MM.1S (cell line): ENCODE data around the gene ING5.

Experiments
- DNase-seq: peaks from one replicate; pipeline ENCODE4 v3.0.0-alpha.2; 2015
- H2AFZ ChIP-seq: fragments of 300-600 bp; sonication (generic); 2 replicates; pipeline ENCODE4 v1.6.0; 2016; ENCODE audit warnings: antibody characterized with exemption, low read length
- H3F3A ChIP-seq: fragments of 300-600 bp; sonication (generic); 2 replicates; pipeline ENCODE4 v1.6.1; 2016; ENCODE audit warnings: mild to moderate bottlenecking, antibody characterized with exemption, low read length, moderate library complexity, mixed read lengths; ENCODE audit not compliant: insufficient read depth
- H3K27ac ChIP-seq: fragments of 300-600 bp; sonication (generic); 2 replicates; pipeline ENCODE4 v1.5.1; 2016; ENCODE audit warnings: mild to moderate bottlenecking, low read length
- H3K27me3 ChIP-seq: fragments of 300-600 bp; sonication (generic); replicated peaks from 2 replicates; pipeline ENCODE4 v1.6.0; 2016; ENCODE audit warnings: low read length; ENCODE audit not compliant: insufficient read depth
- H3K36me3 ChIP-seq: fragments of 300-600 bp; sonication (generic); replicated peaks from 2 replicates; pipeline ENCODE4 v1.6.1; 2016; ENCODE audit warnings: mild to moderate bottlenecking, low read length, mixed read lengths; ENCODE audit not compliant: insufficient read depth
- H3K4me1 ChIP-seq: fragments of 300-600 bp; sonication (generic); 2 replicates; pipeline ENCODE4 v1.6.1; 2016; ENCODE audit warnings: low read length, mixed read lengths
- H3K4me2 ChIP-seq: fragments of 300-600 bp; sonication (generic); 2 replicates; pipeline ENCODE4 v1.6.0; 2016; ENCODE audit warnings: low read depth, low read length
- H3K4me3 ChIP-seq: fragments of 300-600 bp; sonication (generic); 2 replicates; pipeline ENCODE4 v1.5.1; 2016; ENCODE audit warnings: low read length, mixed read lengths
- H3K79me2 ChIP-seq: fragments of 300-600 bp; sonication (generic); 2 replicates; pipeline ENCODE4 v1.6.1; 2016; ENCODE audit warnings: mixed run types, low read length, mixed read lengths
- H3K9ac ChIP-seq: fragments of 300-600 bp; sonication (generic); 2 replicates; pipeline ENCODE4 v1.6.1; 2016; ENCODE audit warnings: low read length, mixed read lengths
- H3K9me2 ChIP-seq: fragments of 300-600 bp; sonication (generic); replicated peaks from 2 replicates; pipeline ENCODE4 v1.6.1; 2016; ENCODE audit warnings: mild to moderate bottlenecking, low read length, mixed read lengths; ENCODE audit not compliant: insufficient read depth
- H3K9me3 ChIP-seq: fragments of 300-600 bp; sonication (generic); replicated peaks from 2 replicates; pipeline ENCODE4 v1.6.1; 2016; ENCODE audit warnings: mild to moderate bottlenecking, low read length, mixed read lengths; ENCODE audit not compliant: insufficient read depth
- H4K20me1 ChIP-seq: fragments of 300-600 bp; sonication (generic); 2 replicates; pipeline ENCODE4 v1.6.1; 2016; ENCODE audit warnings: mild to moderate bottlenecking, low read length, moderate library complexity, mixed read lengths; ENCODE audit not compliant: insufficient read depth
- CTCF ChIP-seq: fragments of 300-600 bp; sonication (generic); IDR thresholded peaks from 2 replicates; pipeline ENCODE4 v1.5.1; 2016; ENCODE audit warnings: antibody characterized with exemption, low read length, mixed read lengths
- EZH2 ChIP-seq: fragments of 300-600 bp; sonication (generic); optimal IDR thresholded peaks from 2 replicates; pipeline ENCODE3; 2017; ENCODE audit warnings: low read depth, mild to moderate bottlenecking, antibody characterized with exemption, low read length, mixed read lengths
- EZH2phosphoT487 ChIP-seq: fragments of 300-600 bp; sonication (generic); IDR thresholded peaks from 2 replicates; pipeline ENCODE4 v1.6.1; 2018; ENCODE audit warnings: antibody characterized with exemption, low read length

ING5 gene

GRCh38 chr2:241773511-241774418 is 71.9 kb downstream of the ING5 start:
- Histone ChIP-seq H3K4me2 (no peak overlapping the region), H3K79me2 (no peaks in the 10 kb centered on the region), H3K4me1 (peaks cover 5% of the 10 kb centered on the region; the same call in 1 of the 2 replicates)

GRCh38 chr2:241774419-241775222 is 72.8 kb downstream of the ING5 start:
- no peak for TF ChIP-seq CTCF
- TF ChIP-seq EZH2 = no peak
- no peak for TF ChIP-seq EZH2phosphoT487
- H3K9ac ChIP-seq = no peak overlapping the region

More at GRCh38 chr2:241773511-241774418, 71.9 kb downstream of the ING5 start:
- Histone ChIP-seq H3K4me3 (no peak overlapping the region), H3K36me3 (no peaks in the 10 kb centered on the region), H3K9me2 (no peaks in the 10 kb centered on the region), H3K9ac (no peak overlapping the region), H4K20me1 (no peaks in the 10 kb centered on the region), H2AFZ (no peak overlapping the region), H3F3A (no peaks in the 10 kb centered on the region; the same call in 1 of the 2 replicates), H3K27me3 (peaks cover 36% of the 10 kb centered on the region), H3K9me3 (no peaks in the 10 kb centered on the region), H3K27ac (no peak overlapping the region)
- no peak for DNase-seq
- no peak for TF ChIP-seq EZH2phosphoT487
- TF ChIP-seq EZH2 = no peak
- no peak for TF ChIP-seq CTCF

GRCh38 chr2:241775223-241776177 is 73.7 kb downstream of the ING5 start:
- TF ChIP-seq EZH2 = no peak
- no peak for TF ChIP-seq EZH2phosphoT487
- no peak for TF ChIP-seq CTCF
- Histone ChIP-seq H3F3A (no peaks in the 10 kb centered on the region; the same call in 1 of the 2 replicates), H3K4me1 (peaks cover 5% of the 10 kb centered on the region; the same call in 1 of the 2 replicates), H3K27me3 (peaks cover 36% of the 10 kb centered on the region), H3K27ac (no peak overlapping the region), H3K79me2 (no peaks in the 10 kb centered on the region), H3K36me3 (no peaks in the 10 kb centered on the region), H3K9ac (no peak overlapping the region), H2AFZ (no peak overlapping the region), H3K9me2 (no peaks in the 10 kb centered on the region), H3K4me3 (no peak overlapping the region), H3K4me2 (no peak overlapping the region), H4K20me1 (no peaks in the 10 kb centered on the region), H3K9me3 (no peaks in the 10 kb centered on the region)
- no peak for DNase-seq

More at GRCh38 chr2:241774419-241775222, 72.8 kb downstream of the ING5 start:
- no peak overlapping the region for H3K27ac ChIP-seq
- H3F3A ChIP-seq = no peaks in the 10 kb centered on the region; the same call in 1 of the 2 replicates
- no peaks in the 10 kb centered on the region for H4K20me1 ChIP-seq
- no peak overlapping the region for H3K4me2 ChIP-seq
- no peak overlapping the region for H2AFZ ChIP-seq
- no peaks in the 10 kb centered on the region for H3K79me2 ChIP-seq
- H3K4me1 ChIP-seq = peaks cover 5% of the 10 kb centered on the region; the same call in 1 of the 2 replicates
- H3K4me3 ChIP-seq = no peak overlapping the region
- no peaks in the 10 kb centered on the region for H3K9me2 ChIP-seq
- DNase-seq = no peak
- H3K36me3 ChIP-seq = no peaks in the 10 kb centered on the region
- H3K9me3 ChIP-seq = no peaks in the 10 kb centered on the region
- H3K27me3 ChIP-seq = peaks cover 36% of the 10 kb centered on the region
